Aortic smooth muscle cell (primary cell): Measurements from ENCODE around the gene MIOX. TPM values are rescaled to one million over a fixed set of nuclear protein-coding genes. Genes with fewer than 3 reads are reported as not detected.

Source experiments
- total RNA-seq: library from RNA; depleted of rRNA; stranded (reverse); fragments of >200 nt; gene quantifications from 2 replicates; pipeline ENCODE4 v1.2.3, GENCODE V29; 2014

MIOX gene
- total RNA-seq, result not detected in 2 replicates

DNA sequence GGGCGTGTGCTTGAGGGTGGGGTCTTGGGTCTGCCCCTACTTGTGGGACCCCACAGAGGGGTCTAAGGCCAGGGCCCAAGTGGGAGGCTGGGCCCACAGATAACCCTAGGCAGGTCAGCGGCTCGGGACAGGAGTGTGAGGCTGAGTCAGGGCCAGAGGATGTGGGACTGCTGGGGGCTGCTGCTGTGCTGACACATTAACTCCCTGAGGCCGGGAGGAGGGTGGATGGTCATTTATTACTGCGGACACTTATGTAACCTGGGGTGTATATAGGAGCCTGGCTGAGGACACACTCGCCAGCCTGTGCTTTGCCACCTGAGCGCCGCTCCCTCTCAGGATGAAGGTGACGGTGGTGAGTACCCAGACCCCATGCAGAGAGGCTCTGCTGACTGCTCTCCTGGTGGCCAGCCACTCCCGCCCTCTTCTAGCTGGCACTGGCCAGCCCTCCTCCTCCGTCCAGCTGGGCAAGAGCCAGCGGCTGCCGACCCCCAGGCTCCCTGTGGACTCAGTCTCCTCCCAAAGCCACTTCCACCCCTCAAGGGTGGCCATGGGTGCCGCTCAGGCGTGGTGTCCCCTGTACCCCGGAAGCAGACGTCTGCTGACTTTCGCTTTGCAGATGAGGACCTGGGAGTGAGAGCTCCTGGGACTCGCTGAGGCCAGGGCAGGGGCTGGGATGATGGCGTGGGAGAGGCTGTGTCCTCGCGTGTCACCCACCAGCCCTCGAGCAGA lies at the start of gene MIOX:
Gene MIOX, plus strand, starts transcription at position 299 of the 729 bp plus-strand sequence. Its CDS starts 39 bp downstream, at position 338.

DNA sequence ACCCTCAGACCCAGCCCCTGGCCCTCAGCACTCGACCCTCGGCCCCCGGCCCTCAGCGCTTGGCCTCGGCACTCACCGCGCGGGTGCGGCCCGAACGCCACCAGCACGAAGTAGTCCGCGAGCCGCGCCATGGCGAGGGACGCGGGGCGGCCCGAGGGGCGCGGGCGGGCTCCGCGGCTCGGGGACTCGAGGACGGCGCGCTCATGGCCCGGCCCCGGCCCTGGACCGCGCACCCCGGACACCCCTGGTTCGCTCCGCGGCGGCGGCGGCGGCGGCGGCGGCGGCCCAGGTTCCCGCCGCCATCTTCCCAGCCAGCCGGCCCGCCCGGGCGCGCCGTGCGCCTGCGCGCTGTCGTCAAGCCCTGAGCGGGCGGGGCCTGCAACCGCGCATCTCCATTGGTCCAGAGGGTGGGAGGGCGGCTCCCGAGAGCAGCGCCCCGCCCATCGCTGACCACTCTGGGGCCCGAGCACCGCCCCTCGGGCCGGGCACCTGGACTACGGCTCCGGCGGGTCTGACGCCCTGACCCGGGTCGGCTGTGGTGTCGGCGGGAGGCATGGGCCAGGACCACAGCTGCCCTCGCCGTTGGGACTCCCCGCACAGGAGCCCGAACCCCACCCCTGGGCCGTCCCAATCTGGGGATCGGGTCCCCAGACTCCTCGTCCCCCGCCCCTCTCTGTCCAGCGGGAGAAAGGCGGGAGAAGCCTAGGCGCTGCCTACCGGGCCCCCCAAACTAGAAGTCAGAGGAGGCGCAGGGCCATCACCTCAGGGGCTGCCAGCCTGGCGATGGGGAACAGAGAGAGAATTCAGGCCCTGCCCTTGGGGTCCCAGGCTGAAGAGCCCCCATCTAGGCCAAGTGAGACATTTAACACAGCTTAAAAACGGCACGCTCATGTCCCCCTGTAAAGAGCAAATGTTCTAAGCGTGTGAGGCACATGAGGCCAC lies 11.7 kb upstream of the MIOX start, which contains the start of gene SBF1:
Gene SBF1, minus strand, starts transcription at position 326 of the 942 bp plus-strand sequence. Its CDS starts 195 bp downstream, at position 131.

DNA sequence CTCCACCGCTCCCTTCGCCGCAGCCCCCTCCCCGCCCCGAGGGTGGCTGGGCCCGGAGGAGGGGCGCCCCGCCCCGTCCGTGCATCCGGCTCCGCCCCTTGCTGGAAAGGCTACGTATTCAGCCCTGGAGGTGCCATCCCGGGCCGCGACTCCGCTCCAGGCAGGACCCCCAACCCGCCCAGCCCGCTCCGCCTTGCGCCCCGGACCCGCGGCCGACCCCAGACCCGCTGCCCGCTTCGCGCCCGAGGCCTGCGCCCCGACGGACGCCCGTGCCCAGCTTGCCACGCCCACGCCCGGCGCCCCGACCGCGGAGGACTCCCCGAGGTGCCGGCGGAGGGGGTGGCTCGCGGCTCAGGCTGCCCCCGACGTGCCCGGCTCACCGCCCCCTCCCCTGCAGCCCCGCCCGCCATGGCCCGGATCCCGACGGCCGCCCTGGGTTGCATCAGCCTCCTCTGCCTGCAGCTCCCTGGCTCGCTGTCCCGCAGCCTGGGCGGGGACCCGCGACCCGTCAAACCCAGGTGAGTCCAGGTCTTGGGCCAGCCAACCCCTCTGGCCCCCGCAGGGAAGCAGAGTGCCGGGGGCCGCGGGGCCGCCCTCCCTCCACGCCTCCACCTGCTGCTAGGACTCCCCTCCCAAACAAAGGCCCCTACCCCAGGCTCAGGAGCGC lies 5.1 kb upstream of the MIOX start, which contains the start of gene ADM2:
Gene ADM2, plus strand, starts transcription at position 104 of the 667 bp plus-strand sequence. Its CDS starts 305 bp downstream, at position 409.

GRCh38 chr22:50507421-50507990 lies 20.8 kb downstream of the MIOX start, which contains the start of gene LMF2:
Gene LMF2 (minus strand): TSS chr22:50507702. CDS start chr22:50507675, 27 bp downstream.

DNA sequence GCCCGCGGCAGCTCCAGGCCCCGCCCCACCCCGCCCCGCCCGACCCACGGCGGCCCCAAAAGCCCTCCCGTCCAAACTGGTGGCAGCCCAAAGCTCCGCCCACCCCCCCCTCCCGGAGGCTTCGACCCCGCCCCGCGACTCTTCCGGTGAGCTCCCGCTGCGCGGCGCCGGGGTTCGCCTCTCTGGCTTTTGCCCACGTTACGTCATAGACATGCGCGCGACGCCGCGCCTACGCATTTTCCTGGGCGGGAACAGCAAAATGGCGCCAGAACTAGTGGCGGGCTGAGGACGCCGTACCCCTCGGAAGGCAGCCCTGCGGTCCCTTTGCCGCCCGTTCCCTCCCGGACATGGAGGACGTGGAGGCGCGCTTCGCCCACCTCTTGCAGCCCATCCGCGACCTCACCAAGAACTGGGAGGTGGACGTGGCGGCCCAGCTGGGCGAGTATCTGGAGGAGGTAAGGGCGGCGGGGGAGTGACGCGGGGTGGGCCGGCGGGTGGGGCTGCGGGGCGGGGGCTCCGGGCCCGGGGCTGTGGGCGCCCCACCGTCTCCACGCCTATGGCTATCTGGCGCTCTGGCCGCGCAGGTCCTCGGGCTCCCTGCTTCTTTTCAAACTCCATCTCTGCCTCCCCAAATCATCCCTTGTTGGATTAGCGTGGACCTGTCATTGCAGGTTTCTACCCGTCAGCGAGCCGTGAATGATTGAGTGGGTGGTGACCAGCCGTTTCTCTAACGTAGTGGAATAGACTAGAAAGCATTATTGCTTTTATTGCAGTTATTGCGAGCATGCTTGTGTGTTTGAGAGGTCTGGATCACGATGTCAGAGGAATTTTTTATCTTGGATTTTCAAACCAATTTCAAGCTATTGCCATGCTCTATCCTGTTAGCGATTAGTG lies 21.6 kb downstream of the MIOX start, which contains the start of gene NCAPH2:
Gene NCAPH2, plus strand, starts transcription at position 234 of the 894 bp plus-strand sequence. Its CDS starts 114 bp downstream, at position 348.

GRCh38 chr22:50525104-50525857 lies 38.6 kb downstream of the MIOX start, which contains the start of gene SCO2:
Gene SCO2 (minus strand): TSS chr22:50525598. CDS start chr22:50524411, 1,187 bp downstream.

DNA sequence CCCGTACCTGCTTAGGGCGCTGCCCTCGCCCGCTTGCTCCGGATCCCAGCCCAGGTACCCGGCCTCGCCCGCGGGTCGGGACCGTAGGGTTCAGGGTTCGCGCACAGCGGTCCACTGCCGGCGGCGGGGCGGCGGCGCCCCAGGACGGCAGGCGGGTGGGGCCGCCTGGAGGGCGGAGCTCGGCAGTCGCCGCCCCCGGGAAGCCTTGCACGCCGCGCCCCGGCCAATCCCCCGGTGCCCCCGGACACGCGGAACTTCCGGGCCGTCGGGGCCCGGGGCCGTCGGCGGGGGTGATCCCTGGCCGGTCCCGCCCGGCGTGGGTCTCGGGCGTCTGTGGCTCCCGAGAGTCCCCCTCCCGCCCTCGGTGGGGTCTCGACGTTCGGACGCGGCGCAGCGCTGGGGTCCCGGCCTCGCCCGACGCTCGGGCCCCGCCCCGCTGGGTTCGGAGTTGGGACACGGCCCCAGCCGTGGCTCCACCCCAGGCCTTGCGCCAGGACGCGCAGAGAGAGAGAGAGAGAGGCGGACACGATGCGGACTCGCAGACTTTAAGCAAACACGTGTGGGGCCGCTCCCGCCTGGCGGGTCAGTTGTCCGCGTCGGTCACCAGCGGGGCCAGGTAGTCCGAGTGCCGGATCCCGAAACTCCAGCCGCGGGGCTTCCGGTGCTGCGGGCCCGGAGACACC lies 43.4 kb downstream of the MIOX start, which contains the start of gene TYMP:
Gene TYMP, minus strand, starts transcription at position 116 of the 683 bp plus-strand sequence. CDS start 303 bp downstream, outside the sequence.

Other genes with a start within 250 kb of the MIOX start
- gene TUBGCP6, start 241.8 kb upstream of the MIOX start, total RNA-seq, result 26.4 and 30.5 TPM in 2 replicates
- gene HDAC10, start 235.6 kb upstream of the MIOX start, total RNA-seq, result 16.2 and 21.7 TPM in 2 replicates
- gene MAPK12, start 225.2 kb upstream of the MIOX start, total RNA-seq, result 24.3 and 28.3 TPM in 2 replicates
- gene MAPK11, start 216.5 kb upstream of the MIOX start, total RNA-seq, result 3.7 and 4.4 TPM in 2 replicates
- gene PLXNB2, start 179.2 kb upstream of the MIOX start, total RNA-seq, result 145 and 159 TPM in 2 replicates
- gene DENND6B, start 159.8 kb upstream of the MIOX start, total RNA-seq, result 1.6 and 1.9 TPM in 2 replicates
- gene PPP6R2, start 143.5 kb upstream of the MIOX start, total RNA-seq, result 62.2 and 65.0 TPM in 2 replicates
- gene SBF1, start 11.8 kb upstream of the MIOX start, total RNA-seq, result 49.7 and 60.6 TPM in 2 replicates
- under 0.01 and 0.37 TPM in 2 replicates for gene ADM2, start 5.3 kb upstream of the MIOX start, total RNA-seq
- gene LMF2, start 20.8 kb downstream of the MIOX start, total RNA-seq, result 24.8 and 29.5 TPM in 2 replicates
- 24.9 and 38.2 TPM in 2 replicates for gene NCAPH2, start 21.4 kb downstream of the MIOX start, total RNA-seq
- 0.62 and 2.0 TPM in 2 replicates for gene SCO2, start 38.7 kb downstream of the MIOX start, total RNA-seq
- gene TYMP, start 43.2 kb downstream of the MIOX start, total RNA-seq, result 7.3 and 14.3 TPM in 2 replicates
- gene KLHDC7B, start 59.0 kb downstream of the MIOX start, total RNA-seq, result under 0.01 TPM in 1 of 2 replicates, not detected in the other
- 0.79 TPM in 1 of 2 replicates, not detected in the other for gene SYCE3, start 76.1 kb downstream of the MIOX start, total RNA-seq
- gene CPT1B, start 91.6 kb downstream of the MIOX start, total RNA-seq, result 1.5 and 2.9 TPM in 2 replicates
- 20.9 and 21.8 TPM in 2 replicates for gene CHKB, start 96.0 kb downstream of the MIOX start, total RNA-seq
- 0.12 and 0.13 TPM in 2 replicates for gene MAPK8IP2, start 113.9 kb downstream of the MIOX start, total RNA-seq
- gene ARSA, start 141.3 kb downstream of the MIOX start, total RNA-seq, result 12.4 and 17.2 TPM in 2 replicates
- gene SHANK3, start 186.0 kb downstream of the MIOX start, total RNA-seq, result 0.62 and 0.79 TPM in 2 replicates